Peyer's patch (tissue), 4 donors: ENCODE results near the gene FOS. TPM values are rescaled to one million over a fixed set of nuclear protein-coding genes. Genes with fewer than 3 reads are reported as not detected.

Experiments
- DNase-seq, 3 donors: peaks; one replicate each; pipeline ENCODE4 v3.0.0-alpha.2; 2017 to 2019
- H3K27ac ChIP-seq, 4 donors: fragments of 200-600 bp; sonication (generic); one replicate each; pipeline ENCODE4 v1.5.1; 2016 to 2019
- H3K27me3 ChIP-seq, 2 donors: fragments of 200-600 bp; sonication (generic); one replicate each; pipeline ENCODE4 v1.5.1; 2019
- H3K36me3 ChIP-seq, 3 donors: fragments of 200-600 bp; sonication (generic); one replicate each; pipeline ENCODE4 v1.5.1; 2016 to 2019
- H3K4me1 ChIP-seq, 4 donors: fragments of 200-600 bp; sonication (generic); one replicate each; pipeline ENCODE4 v1.5.1; 2016 to 2019
- H3K4me3 ChIP-seq, 4 donors: fragments of 200-600 bp; sonication (generic); 1 replicate in 3 of 4; 2 replicates in 1 of 4; pipeline ENCODE4 v1.5.1; 2016 to 2019; ENCODE audit warnings: mild to moderate bottlenecking in 1 of 4
- H3K9me3 ChIP-seq, 4 donors: fragments of 200-600 bp; sonication (generic); one replicate each; pipeline ENCODE4 v1.5.1; 2016 to 2019; ENCODE audit warnings: mild to moderate bottlenecking in 1 of 4
- CTCF ChIP-seq, 6 experiments: fragments of 450-650 bp in 4 of 6; fragments of 200-600 bp in 2 of 6; sonication (generic) in 1 of 6; IDR thresholded peaks; one replicate each; pipeline ENCODE4 v1.5.1; 2017 to 2019; ENCODE audit warnings: antibody characterized with exemption in 6 of 6, mild to moderate bottlenecking in 3 of 6, moderate library complexity in 1 of 6
- POLR2A ChIP-seq, 2 donors: fragments of 450-650 bp; IDR thresholded peaks; one replicate each; pipeline ENCODE4 v1.5.1; 2017; ENCODE audit warnings: antibody characterized with exemption in 2 of 2, mild to moderate bottlenecking in 2 of 2, moderate library complexity in 2 of 2
- total RNA-seq, 4 donors: library from RNA; depleted of rRNA; stranded (reverse); fragments of >200 nt; gene quantifications; one replicate each; pipeline ENCODE4 v1.1.0, GENCODE V29; 2016

The FOS gene
- total RNA-seq, 4 donors from 2014 or later: 267 to 2,466 (median 503) TPM

- H3K9me3 ChIP-seq: no peaks in the 10 kb centered on the region
- no peak overlapping the region for H3K4me3 ChIP-seq
- DNase-seq: peak in 1 of 3 donors; percentile 40
- no peak for TF ChIP-seq CTCF (IDR thresholded peaks at IDR 0.05)
- H3K36me3 ChIP-seq: no peaks in the 10 kb centered on the region
- H3K27me3 ChIP-seq: no peaks in the 10 kb centered on the region
- peaks cover 0 to 34% (median 14%) of the 10 kb centered on the region in 4 donors for H3K4me1 ChIP-seq
- H3K27ac ChIP-seq: peak overlapping the region in 2 of 4 donors; percentile 8 to 94
Measured at GRCh38 chr14:75297411-75298040, 18.9 kb downstream of the FOS start.

- no peaks in the 10 kb centered on the region for H3K9me3 ChIP-seq
Measured at GRCh38 chr14:75298187-75298965, 19.7 kb downstream of the FOS start.

GRCh38 chr14:75299059-75299458, 20.4 kb downstream of the FOS start:
- Histone ChIP-seq H3K9me3 (no peaks in the 10 kb centered on the region), H3K27me3 (no peaks in the 10 kb centered on the region), H3K36me3 (no peaks in the 10 kb centered on the region), H3K27ac (peak overlapping the region; percentile 36 to 71 (median 53)), H3K4me1 (peaks cover 0 to 28% (median 12%) of the 10 kb centered on the region in 4 donors), H3K4me3 (no peak overlapping the region)
- peak in 1 of 3 donors; percentile 70 for DNase-seq
- no peak for TF ChIP-seq POLR2A (IDR thresholded peaks at IDR 0.05)
- TF ChIP-seq CTCF (IDR thresholded peaks at IDR 0.05): no peak

More at GRCh38 chr14:75298187-75298965, 19.7 kb downstream of the FOS start:
- Histone ChIP-seq H3K4me1 (peaks cover 0 to 30% (median 14%) of the 10 kb centered on the region in 4 donors), H3K4me3 (no peak overlapping the region), H3K27ac (peak overlapping the region; percentile 36 to 71 (median 53)), H3K36me3 (no peaks in the 10 kb centered on the region), H3K27me3 (no peaks in the 10 kb centered on the region)
- peak in 2 of 3 donors; percentile 58 to 67 for DNase-seq
- TF ChIP-seq CTCF (IDR thresholded peaks at IDR 0.05) (no peak), POLR2A (IDR thresholded peaks at IDR 0.05) (no peak)

GRCh38 chr14:75299576-75299975, 20.9 kb downstream of the FOS start:
- no peak for DNase-seq
- TF ChIP-seq POLR2A (IDR thresholded peaks at IDR 0.05): no peak
- no peaks in the 10 kb centered on the region for H3K9me3 ChIP-seq
- no peak overlapping the region for H3K4me3 ChIP-seq
- H3K27ac ChIP-seq: peak overlapping the region in 2 of 4 donors; percentile 47 to 59
- peaks cover 0 to 27% (median 12%) of the 10 kb centered on the region in 4 donors for H3K4me1 ChIP-seq
- H3K36me3 ChIP-seq: no peaks in the 10 kb centered on the region
- H3K27me3 ChIP-seq: no peaks in the 10 kb centered on the region

- H3K27me3 ChIP-seq: no peaks in the 10 kb centered on the region
- TF ChIP-seq CTCF (IDR thresholded peaks at IDR 0.05) (peak in 2 of 6 experiments; percentile 3 to 22), POLR2A (IDR thresholded peaks at IDR 0.05) (peak in 1 of 2 donors; percentile 46)
- peak overlapping the region in 3 of 4 donors; percentile 6 to 83 (median 48) for H3K27ac ChIP-seq
- H3K4me1 ChIP-seq: peaks cover 0 to 9% (median 0%) of the 10 kb centered on the region in 4 donors
- no peaks in the 10 kb centered on the region for H3K9me3 ChIP-seq
- peak in 2 of 3 donors; percentile 79 to 83 for DNase-seq
- H3K36me3 ChIP-seq: no peaks in the 10 kb centered on the region
- H3K4me3 ChIP-seq: no peak overlapping the region
Measured at GRCh38 chr14:75301666-75302325, 23.2 kb downstream of the FOS start.
